ENCODE measurements around the gene SYT11. TPM values are rescaled to one million over a fixed set of nuclear protein-coding genes. Genes with fewer than 3 reads are reported as not detected.
"Not testable (repeated sequence)": the region's sequence is repeated elsewhere in the genome, so short reads cannot be mapped to it uniquely, and the experiment has no call there.

SYT11 gene, protein sequence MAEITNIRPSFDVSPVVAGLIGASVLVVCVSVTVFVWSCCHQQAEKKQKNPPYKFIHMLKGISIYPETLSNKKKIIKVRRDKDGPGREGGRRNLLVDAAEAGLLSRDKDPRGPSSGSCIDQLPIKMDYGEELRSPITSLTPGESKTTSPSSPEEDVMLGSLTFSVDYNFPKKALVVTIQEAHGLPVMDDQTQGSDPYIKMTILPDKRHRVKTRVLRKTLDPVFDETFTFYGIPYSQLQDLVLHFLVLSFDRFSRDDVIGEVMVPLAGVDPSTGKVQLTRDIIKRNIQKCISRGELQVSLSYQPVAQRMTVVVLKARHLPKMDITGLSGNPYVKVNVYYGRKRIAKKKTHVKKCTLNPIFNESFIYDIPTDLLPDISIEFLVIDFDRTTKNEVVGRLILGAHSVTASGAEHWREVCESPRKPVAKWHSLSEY
- 100 to 1,000 TPM in 5 of 8 experiments, 1 to 10 TPM in 3; 1.3 to 260 (median 174) TPM for total RNA-seq

GRCh38 chr1:155859234-155859829 lies at the start of gene SYT11:
Gene SYT11, plus strand, starts transcription at chr1:155859567. Its CDS starts 195 bp downstream, at chr1:155859762.
- in situ Hi-C loops (cut with MboI; ENCODE audit: low pct_unique_long_range_greater_than_20kb in 2 of 9, low sequenced_read_pairs in 9 of 9, unreplicated experiment in 9 of 9), result no loop called here
- ATAC-seq (replicated peaks in 6 of 8), result peak; percentile 71 to 86 (median 75)
- peaks cover 14 to 22% of the 10 kb centered on the region in 2 donors for H3K4me1 ChIP-seq (replicated peaks in 1 of 2)
- H3K4me3 ChIP-seq, result peak within 1 kb of the TSS; percentile 73 to 97 (median 82)
- WGBS, 10 experiments, result 0 to 3% (median 0%) methylated on average over 1 to 23 of the region's 33 CpGs; no CpG with 5 or more reads in 2 of the 10 experiments
- peak within 1 kb of the TSS; percentile 97 to 98 for H3K27ac ChIP-seq

DNA sequence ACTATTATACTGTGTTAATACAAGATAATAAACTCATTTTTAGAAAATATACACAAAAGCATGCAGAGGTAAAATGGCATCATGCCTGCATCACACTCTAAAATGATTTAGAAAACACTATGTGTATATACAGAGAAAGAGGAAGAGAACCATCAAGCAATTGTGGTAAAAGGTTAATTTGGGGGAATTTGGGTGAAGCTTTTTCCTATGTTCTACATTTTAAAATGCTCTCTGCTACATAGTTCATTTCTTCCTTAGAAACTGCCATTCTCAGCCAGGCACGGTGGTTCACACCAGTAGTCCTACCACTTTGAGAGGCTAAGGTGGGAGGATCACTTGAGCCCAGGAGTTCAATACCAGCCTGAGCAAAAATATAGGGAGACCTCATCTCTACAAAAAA lies 46.5 kb upstream of the SYT11 start:
- Histone ChIP-seq H3K27ac (no peak overlapping the region), H3K4me3 (no peak overlapping the region), H3K4me1 (replicated peaks in 1 of 2) (peaks cover 0 to 3% of the 10 kb centered on the region in 2 donors)
- in situ Hi-C loops (cut with MboI; ENCODE audit: low pct_unique_long_range_greater_than_20kb in 2 of 9, low sequenced_read_pairs in 9 of 9, unreplicated experiment in 9 of 9), result loop anchor here in 1 of 9 experiments (25.0 kb wide), 1 partner anchor 101 kb away; no protein-coding TSS in a partner anchor
- 60 to 100% (median 95%) methylated on average over 1 of the region's 1 CpG; no CpG with 5 or more reads in 4 of the 10 experiments for WGBS, 10 experiments
- no peak for ATAC-seq (replicated peaks in 6 of 8)

GRCh38 chr1:155813672-155814071 lies 45.7 kb upstream of the SYT11 start:
- in situ Hi-C loops (cut with MboI; ENCODE audit: low pct_unique_long_range_greater_than_20kb in 2 of 9, low sequenced_read_pairs in 9 of 9, unreplicated experiment in 9 of 9), result loop anchor here in 1 of 9 experiments (25.0 kb wide), 1 partner anchor 101 kb away; no protein-coding TSS in a partner anchor
- ATAC-seq (replicated peaks in 6 of 8), result no peak
- Histone ChIP-seq H3K27ac (no peak overlapping the region), H3K4me3 (no peak overlapping the region), H3K4me1 (replicated peaks in 1 of 2) (peaks cover 0 to 3% of the 10 kb centered on the region in 2 donors)
- WGBS, 10 experiments, result 92 to 100% (median 98%) methylated on average over 1 to 3 of the region's 3 CpGs; no CpG with 5 or more reads in 1 of the 10 experiments

GRCh38 chr1:155816351-155816750 lies 43.0 kb upstream of the SYT11 start:
- in situ Hi-C loops (cut with MboI; ENCODE audit: low pct_unique_long_range_greater_than_20kb in 2 of 9, low sequenced_read_pairs in 9 of 9, unreplicated experiment in 9 of 9), result loop anchor here in 1 of 9 experiments (25.0 kb wide), 1 partner anchor 104 kb away; no protein-coding TSS in a partner anchor
- 87 to 100% (median 93%) methylated on average over 1 of the region's 1 CpG; no CpG with 5 or more reads in 6 of the 10 experiments for WGBS, 10 experiments
- no peak overlapping the region for H3K4me3 ChIP-seq
- ATAC-seq (replicated peaks in 6 of 8), result no peak
- H3K27ac ChIP-seq, result no peak overlapping the region
- H3K4me1 ChIP-seq (replicated peaks in 1 of 2), result peaks cover 0 to 3% of the 10 kb centered on the region in 2 donors

DNA sequence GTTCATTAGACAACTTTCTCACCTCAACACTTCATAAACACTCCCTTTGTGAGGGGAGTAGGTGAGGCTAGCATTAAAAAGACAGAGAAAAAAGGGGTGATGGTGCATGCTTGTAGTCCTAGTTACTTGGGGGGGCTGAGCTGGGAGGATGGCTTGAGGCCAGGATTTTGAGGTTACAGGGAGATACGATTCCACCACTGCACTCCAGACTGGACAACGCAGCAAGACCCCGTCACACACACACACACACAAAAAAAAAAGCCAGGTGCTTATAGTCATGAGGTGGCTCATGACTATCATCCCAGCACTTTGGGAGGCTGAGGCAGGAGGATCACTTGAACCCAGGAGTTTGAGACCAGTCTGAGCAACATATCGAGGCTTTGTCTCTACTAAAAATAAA lies 31.9 kb upstream of the SYT11 start:
- H3K27ac ChIP-seq, result no peak overlapping the region
- ATAC-seq (replicated peaks in 6 of 8), result no peak
- H3K4me1 ChIP-seq (replicated peaks in 1 of 2), result no peaks in the 10 kb centered on the region
- H3K4me3 ChIP-seq, result no peak overlapping the region
- in situ Hi-C loops (cut with MboI; ENCODE audit: low pct_unique_long_range_greater_than_20kb in 2 of 9, low sequenced_read_pairs in 9 of 9, unreplicated experiment in 9 of 9), result loop anchor here in 1 of 9 experiments (10.0 kb wide), 1 partner anchor 63 kb away; no protein-coding TSS in a partner anchor
- 40 to 100% (median 92%) methylated on average over 1 to 4 of the region's 4 CpGs; no CpG with 5 or more reads in 4 of the 10 experiments for WGBS, 10 experiments

GRCh38 chr1:155831279-155831976 lies 27.9 kb upstream of the SYT11 start:
- no peak overlapping the region for H3K27ac ChIP-seq
- WGBS, 10 experiments, result 90 to 100% (median 96%) methylated on average over 1 to 7 of the region's 7 CpGs; no CpG with 5 or more reads in 1 of the 10 experiments
- ATAC-seq (replicated peaks in 6 of 8), result no peak
- peaks cover 0 to 12% of the 10 kb centered on the region in 2 donors for H3K4me1 ChIP-seq (replicated peaks in 1 of 2)
- no peak overlapping the region for H3K4me3 ChIP-seq
- in situ Hi-C loops (cut with MboI; ENCODE audit: low pct_unique_long_range_greater_than_20kb in 2 of 9, low sequenced_read_pairs in 9 of 9, unreplicated experiment in 9 of 9), result no loop called here

DNA sequence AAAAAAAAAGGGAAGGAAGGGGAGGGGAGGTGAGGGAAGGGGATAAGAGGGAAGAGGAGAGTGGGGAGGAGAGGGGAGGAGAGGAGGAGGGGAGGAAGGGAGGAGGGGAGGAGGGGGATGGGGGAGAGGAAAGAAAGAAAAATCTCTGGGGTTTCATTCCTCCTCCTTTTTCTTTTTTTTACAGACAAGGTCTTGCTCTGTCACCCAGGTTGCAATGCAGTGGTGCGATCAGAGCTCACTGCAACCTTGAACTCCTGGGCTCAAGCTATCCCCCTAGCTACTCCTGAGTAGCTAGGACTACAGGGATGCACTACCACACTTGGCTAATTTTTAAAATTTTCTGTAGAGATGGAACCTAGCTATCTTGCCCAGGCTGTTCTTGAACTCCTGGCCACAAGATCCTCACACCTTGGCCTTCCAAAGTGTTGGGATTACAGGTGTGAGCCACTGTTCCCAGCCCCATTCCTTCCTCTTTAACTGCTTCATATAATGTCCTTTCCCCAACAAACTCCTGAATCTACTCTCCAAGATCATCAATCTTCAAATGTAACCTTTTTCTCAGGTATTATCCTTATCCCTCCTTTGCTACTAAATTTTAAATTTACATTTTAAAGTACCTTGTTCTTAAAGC lies 25.6 kb upstream of the SYT11 start:
- in situ Hi-C loops (cut with MboI; ENCODE audit: low pct_unique_long_range_greater_than_20kb in 2 of 9, low sequenced_read_pairs in 9 of 9, unreplicated experiment in 9 of 9), result no loop called here
- peak overlapping the region in 2 of 5 donors; percentile 6 to 7 for H3K4me3 ChIP-seq

GRCh38 chr1:155834296-155834926 lies 25.0 kb upstream of the SYT11 start:
- WGBS, 10 experiments, result 32 to 100% (median 59%) methylated on average over 1 to 6 of the region's 11 CpGs; no CpG with 5 or more reads in 3 of the 10 experiments
- in situ Hi-C loops (cut with MboI; ENCODE audit: low pct_unique_long_range_greater_than_20kb in 2 of 9, low sequenced_read_pairs in 9 of 9, unreplicated experiment in 9 of 9), result no loop called here
- peak; percentile 52 to 92 (median 88) for ATAC-seq (replicated peaks in 6 of 8)
- H3K27ac ChIP-seq, result peak overlapping the region; percentile 8 to 75
- H3K4me3 ChIP-seq, result peak overlapping the region in 2 of 5 donors; percentile 3 to 7
- H3K4me1 ChIP-seq (replicated peaks in 1 of 2), result peaks cover 0 to 12% of the 10 kb centered on the region in 2 donors

More for the DNA sequence above, 25.6 kb upstream of the SYT11 start:
- WGBS, 10 experiments, result 75 to 100% methylated on average over 1 of the region's 1 CpG; no CpG with 5 or more reads in 8 of the 10 experiments
- ATAC-seq (replicated peaks in 6 of 8), result peak in 3 of 8 experiments; percentile 13 to 33 (median 31)
- Histone ChIP-seq H3K4me1 (replicated peaks in 1 of 2) (peaks cover 0 to 12% of the 10 kb centered on the region in 2 donors), H3K27ac (peak overlapping the region; percentile 8 to 75)

- ATAC-seq (replicated peaks in 6 of 8); H3K4me3 ChIP-seq; in situ Hi-C loops (cut with MboI; ENCODE audit: low pct_unique_long_range_greater_than_20kb in 2 of 9, low sequenced_read_pairs in 9 of 9, unreplicated experiment in 9 of 9): not testable (repeated sequence)
- 70% methylated on average over 2 of the region's 9 CpGs; no CpG with 5 or more reads in 9 of the 10 experiments for WGBS, 10 experiments
- H3K27ac ChIP-seq, result peak overlapping the region; percentile 8 to 75
- H3K4me1 ChIP-seq (replicated peaks in 1 of 2), result peaks cover 0 to 12% of the 10 kb centered on the region in 2 donors
Measured at GRCh38 chr1:155834927-155835399, 24.4 kb upstream of the SYT11 start.

- in situ Hi-C loops (cut with MboI; ENCODE audit: low pct_unique_long_range_greater_than_20kb in 2 of 9, low sequenced_read_pairs in 9 of 9, unreplicated experiment in 9 of 9), result no loop called here
- peaks cover 0 to 12% of the 10 kb centered on the region in 2 donors for H3K4me1 ChIP-seq (replicated peaks in 1 of 2)
- 89 to 100% (median 96%) methylated on average over 1 to 6 of the region's 6 CpGs; no CpG with 5 or more reads in 1 of the 10 experiments for WGBS, 10 experiments
- ATAC-seq (replicated peaks in 6 of 8), result no peak
- H3K4me3 ChIP-seq, result no peak overlapping the region
- H3K27ac ChIP-seq, result no peak overlapping the region
Measured at GRCh38 chr1:155835548-155835947, 23.8 kb upstream of the SYT11 start.

DNA sequence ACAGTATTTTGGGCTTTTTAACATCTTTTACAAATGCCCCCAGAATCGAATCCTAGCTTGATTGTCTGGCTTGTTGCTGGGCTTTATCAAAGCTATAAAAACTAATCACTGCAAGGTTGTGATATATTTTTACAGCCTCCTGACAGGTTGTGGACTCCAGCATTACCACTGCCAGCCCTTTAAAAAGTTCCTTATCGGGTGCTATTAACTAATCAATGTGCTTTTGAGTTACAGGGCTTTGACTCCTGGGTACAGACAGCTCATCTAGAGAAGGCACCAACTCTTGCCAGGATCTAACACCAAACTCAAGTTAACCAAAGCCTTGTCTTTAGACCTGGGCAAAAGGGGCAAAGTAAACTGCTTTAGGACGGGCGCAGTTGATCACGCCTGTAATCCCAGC lies 19.0 kb upstream of the SYT11 start:
- Histone ChIP-seq H3K4me3 (no peak overlapping the region), H3K4me1 (replicated peaks in 1 of 2) (peaks cover 0 to 4% of the 10 kb centered on the region in 2 donors), H3K27ac (no peak overlapping the region)
- in situ Hi-C loops (cut with MboI; ENCODE audit: low pct_unique_long_range_greater_than_20kb in 2 of 9, low sequenced_read_pairs in 9 of 9, unreplicated experiment in 9 of 9), result no loop called here
- WGBS, 10 experiments, result 75 to 100% (median 92%) methylated on average over 1 to 5 of the region's 5 CpGs; no CpG with 5 or more reads in 1 of the 10 experiments
- ATAC-seq (replicated peaks in 6 of 8), result no peak

Data from motor neuron (in vitro differentiated cells).